HepG2 (cell line): Measurements from ENCODE around the gene DLG5. TPM values are rescaled to one million over a fixed set of nuclear protein-coding genes. Genes with fewer than 3 reads are reported as not detected.

Experiments used
- ARNT ChIP-seq: fragments of 450-650 bp; IDR thresholded peaks from 2 replicates; pipeline ENCODE4 v1.6.1; 2017
- CBX5 ChIP-seq: sonication (generic); formaldehyde crosslinking; IDR thresholded peaks from 2 replicates; pipeline ENCODE4 v1.4.0; 2020; ENCODE audit warnings: missing genetic modification reagents, borderline replicate concordance
- CREB1 ChIP-seq, 2 experiments: fragments of 450-650 bp in 1 of 2; IDR thresholded peaks; 2 replicates each; pipeline ENCODE4 v1.6.1; 2016 to 2017; ENCODE audit warnings: control low read depth in 1 of 2, mild to moderate bottlenecking in 1 of 2, missing compliant biosample characterization in 1 of 2, missing genetic modification characterization in 1 of 2
- DDIT3 ChIP-seq: sonication (generic); formaldehyde crosslinking; IDR thresholded peaks from 2 replicates; pipeline ENCODE4 v1.4.0; 2020; ENCODE audit warnings: mild to moderate bottlenecking, missing genetic modification reagents
- GZF1 ChIP-seq: sonication (generic); formaldehyde crosslinking; IDR thresholded peaks from 2 replicates; pipeline ENCODE4 v1.5.1; 2020; ENCODE audit warnings: mild to moderate bottlenecking, missing genetic modification reagents
- JUNB ChIP-seq: sonication (generic); formaldehyde crosslinking; IDR thresholded peaks from 2 replicates; pipeline ENCODE4 v1.8.0; 2022; ENCODE audit warnings: missing genetic modification reagents, mild to moderate bottlenecking, borderline replicate concordance
- MAFG ChIP-seq: sonication (generic); formaldehyde crosslinking; IDR thresholded peaks from 2 replicates; pipeline ENCODE4 v1.5.1; 2020; ENCODE audit warnings: mild to moderate bottlenecking, missing genetic modification reagents
- PHF5A ChIP-seq: IDR thresholded peaks from one replicate; pipeline ENCODE4 v1.6.1; 2018; ENCODE audit warnings: low read depth, missing genetic modification reagents; ENCODE audit not compliant: unreplicated experiment
- SALL1 ChIP-seq: sonication (generic); formaldehyde crosslinking; IDR thresholded peaks from 2 replicates; pipeline ENCODE4 v1.8.0; 2022; ENCODE audit warnings: mild to moderate bottlenecking, missing genetic modification reagents
- SIX4 ChIP-seq: sonication (generic); formaldehyde crosslinking; IDR thresholded peaks from 2 replicates; pipeline ENCODE4 v1.4.0; 2020; ENCODE audit warnings: missing genetic modification reagents
- SOX13 ChIP-seq, 3 experiments: fragments of 450-650 bp in 1 of 3; sonication (generic) in 1 of 3; formaldehyde crosslinking in 1 of 3; IDR thresholded peaks in 2 of 3; conservative IDR thresholded peaks in 1 of 3; 2 replicates each; pipeline versions ENCODE4 v1.5.0 to v1.6.1; 2016 to 2020; ENCODE audit warnings: antibody characterized with exemption in 1 of 3, mild to moderate bottlenecking in 1 of 3, missing compliant biosample characterization in 1 of 3, missing genetic modification reagents in 1 of 3, moderate library complexity in 1 of 3
- SP1 ChIP-seq, 2 experiments: fragments of 450-650 bp in 1 of 2; sonication (generic) in 1 of 2; formaldehyde crosslinking in 1 of 2; IDR thresholded peaks; 2 replicates each; pipeline versions ENCODE4 v1.4.0 to v1.6.1; 2016 to 2020; ENCODE audit warnings: missing genetic modification reagents in 1 of 2
- ZMYM2 ChIP-seq: sonication (generic); formaldehyde crosslinking; IDR thresholded peaks from 2 replicates; pipeline ENCODE4 v1.8.0; 2022; ENCODE audit warnings: mild to moderate bottlenecking, missing genetic modification reagents
- ZNF17 ChIP-seq: sonication (generic); formaldehyde crosslinking; IDR thresholded peaks from 2 replicates; pipeline ENCODE4 v1.5.0; 2020; ENCODE audit warnings: mild to moderate bottlenecking, missing genetic modification reagents
- ZNF235 ChIP-seq: sonication (generic); formaldehyde crosslinking; IDR thresholded peaks from 2 replicates; pipeline ENCODE4 v1.8.1; 2023; ENCODE audit warnings: mild to moderate bottlenecking, missing genetic modification reagents, borderline replicate concordance
- ZNF251 ChIP-seq: sonication (generic); formaldehyde crosslinking; IDR thresholded peaks from 2 replicates; pipeline ENCODE4 v1.9.0; 2021; ENCODE audit warnings: mild to moderate bottlenecking, missing genetic modification reagents
- ZNF430 ChIP-seq: sonication (generic); formaldehyde crosslinking; IDR thresholded peaks from 2 replicates; pipeline ENCODE4 v1.9.0; 2021; ENCODE audit warnings: mild to moderate bottlenecking, missing genetic modification reagents
- ZNF431 ChIP-seq: sonication (generic); formaldehyde crosslinking; IDR thresholded peaks from 2 replicates; pipeline ENCODE4 v1.9.0; 2022; ENCODE audit warnings: missing genetic modification reagents, low read depth, mild to moderate bottlenecking, borderline replicate concordance
- polyA plus RNA-seq, 8 experiments: library from polyadenylated mRNA; depleted of rRNA in 3 of 8; stranded (reverse) in 7 of 8; unstranded in 1 of 8; fragments of >200 nt; fragmentation: Illumina TruSeq in 4 of 8; extraction: Trizol in 4 of 8; gene quantifications; 2 replicates each; pipeline versions ENCODE4 v1.2.1 to v1.2.3, GENCODE V29; 2011 to 2016; ENCODE audit warnings: low read depth in 4 of 8, missing spikeins in 1 of 8, mixed read lengths in 1 of 8; ENCODE audit not compliant: insufficient read depth in 1 of 8
- total RNA-seq, 5 experiments: library from RNA; depleted of rRNA; stranded (reverse); fragments of >200 nt; fragmentation: Illumina TruSeq; extraction: Trizol; gene quantifications; 2 replicates each; pipeline ENCODE4 v1.2.3, GENCODE V29; 2016; ENCODE audit warnings: low read depth in 1 of 5
- TF ChIP-seq, protein P1 (sequence below): IDR thresholded peaks from 2 replicates; pipeline ENCODE4 v1.4.0; 2020; ENCODE audit warnings: mild to moderate bottlenecking, missing genetic modification reagents

Gene DLG5
- total and polyA plus RNA-seq, 2 of the 13 experiments (the other 11 are each of a cell fraction or from before 2014, with no cell fraction given) = 15.5 to 18.2 TPM

- TF ChIP-seq, protein P1, sequence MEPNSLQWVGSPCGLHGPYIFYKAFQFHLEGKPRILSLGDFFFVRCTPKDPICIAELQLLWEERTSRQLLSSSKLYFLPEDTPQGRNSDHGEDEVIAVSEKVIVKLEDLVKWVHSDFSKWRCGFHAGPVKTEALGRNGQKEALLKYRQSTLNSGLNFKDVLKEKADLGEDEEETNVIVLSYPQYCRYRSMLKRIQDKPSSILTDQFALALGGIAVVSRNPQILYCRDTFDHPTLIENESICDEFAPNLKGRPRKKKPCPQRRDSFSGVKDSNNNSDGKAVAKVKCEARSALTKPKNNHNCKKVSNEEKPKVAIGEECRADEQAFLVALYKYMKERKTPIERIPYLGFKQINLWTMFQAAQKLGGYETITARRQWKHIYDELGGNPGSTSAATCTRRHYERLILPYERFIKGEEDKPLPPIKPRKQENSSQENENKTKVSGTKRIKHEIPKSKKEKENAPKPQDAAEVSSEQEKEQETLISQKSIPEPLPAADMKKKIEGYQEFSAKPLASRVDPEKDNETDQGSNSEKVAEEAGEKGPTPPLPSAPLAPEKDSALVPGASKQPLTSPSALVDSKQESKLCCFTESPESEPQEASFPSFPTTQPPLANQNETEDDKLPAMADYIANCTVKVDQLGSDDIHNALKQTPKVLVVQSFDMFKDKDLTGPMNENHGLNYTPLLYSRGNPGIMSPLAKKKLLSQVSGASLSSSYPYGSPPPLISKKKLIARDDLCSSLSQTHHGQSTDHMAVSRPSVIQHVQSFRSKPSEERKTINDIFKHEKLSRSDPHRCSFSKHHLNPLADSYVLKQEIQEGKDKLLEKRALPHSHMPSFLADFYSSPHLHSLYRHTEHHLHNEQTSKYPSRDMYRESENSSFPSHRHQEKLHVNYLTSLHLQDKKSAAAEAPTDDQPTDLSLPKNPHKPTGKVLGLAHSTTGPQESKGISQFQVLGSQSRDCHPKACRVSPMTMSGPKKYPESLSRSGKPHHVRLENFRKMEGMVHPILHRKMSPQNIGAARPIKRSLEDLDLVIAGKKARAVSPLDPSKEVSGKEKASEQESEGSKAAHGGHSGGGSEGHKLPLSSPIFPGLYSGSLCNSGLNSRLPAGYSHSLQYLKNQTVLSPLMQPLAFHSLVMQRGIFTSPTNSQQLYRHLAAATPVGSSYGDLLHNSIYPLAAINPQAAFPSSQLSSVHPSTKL = peak; percentile 62; the same call in 1 of the 2 replicates
- TF ChIP-seq ZMYM2 (CRISPR knock-in tag) (no peak), PHF5A (no peak), DDIT3 (CRISPR knock-in tag) (no peak), CBX5 (no peak; the same call in 1 of the 2 replicates), ZNF251 (CRISPR knock-in tag) (no peak), JUNB (no peak), SOX13 (IDR thresholded peaks at IDR 0.05) (no peak), SOX13 (CRISPR knock-in tag; conservative IDR thresholded peaks at IDR 0.05 in 1 of 2, IDR thresholded peaks at IDR 0.05 in 1 of 2) (peak in 1 of 2 experiments; percentile 70; a peak in 2 of 4 replicates), CREB1 (IDR thresholded peaks at IDR 0.05) (peak; percentile 59), CREB1 (CRISPR knock-in tag; IDR thresholded peaks at IDR 0.05) (0 out of 2 replicates have a peak, but pooled peaks have one; percentile 53), ZNF235 (CRISPR knock-in tag) (no peak), ZNF17 (CRISPR knock-in tag) (no peak), ARNT (no peak), ZNF430 (CRISPR knock-in tag) (no peak), SIX4 (CRISPR knock-in tag) (peak; percentile 98), MAFG (CRISPR knock-in tag) (no peak), ZNF431 (CRISPR knock-in tag) (0 out of 2 replicates have a peak, but pooled peaks have one; percentile 3), GZF1 (CRISPR knock-in tag) (no peak), SALL1 (peak; percentile 70), SP1 (IDR thresholded peaks at IDR 0.05) (no peak), SP1 (CRISPR knock-in tag; IDR thresholded peaks at IDR 0.05) (no peak)
These were observed 37.2 kb downstream of the DLG5 start (continued) for GRCh38 chr10:77889277-77889903.
